PC-9 (cell line): ENCODE measurements around the gene PFKP.

Source experiments
- EZH2 ChIP-seq: fragments of 200-600 bp; sonication (generic); IDR thresholded peaks from 2 replicates; pipeline ENCODE4 v1.8.0; 2017; ENCODE audit warnings: antibody characterized with exemption, low read depth
- TF ChIP-seq, protein P1 (sequence below): fragments of 200-600 bp; sonication (generic); conservative IDR thresholded peaks from 2 replicates; pipeline ENCODE4 v1.6.1; 2017; ENCODE audit warnings: mixed run types, antibody characterized with exemption, mild to moderate bottlenecking, moderate library complexity

DNA sequence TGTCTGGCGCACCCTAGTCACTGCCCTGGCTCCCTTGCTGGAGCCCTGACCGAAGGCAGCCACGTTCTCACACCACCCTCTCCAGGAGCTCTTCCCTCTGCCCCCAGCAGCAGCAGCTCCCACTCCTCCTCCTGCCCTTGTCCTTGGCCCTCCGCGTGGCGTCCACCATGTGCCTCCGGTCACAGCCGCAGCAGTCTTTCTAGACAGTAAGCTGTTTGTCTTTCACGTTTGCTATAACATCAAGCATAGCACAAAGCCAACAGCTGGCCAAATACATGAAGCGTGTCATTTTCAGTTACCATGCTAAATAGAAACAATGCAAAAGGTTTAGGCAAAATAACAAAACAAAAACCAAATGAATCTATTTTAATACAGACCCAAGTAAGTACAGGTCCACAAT, 101.9 kb downstream of the PFKP start:
- TF ChIP-seq, protein P1, sequence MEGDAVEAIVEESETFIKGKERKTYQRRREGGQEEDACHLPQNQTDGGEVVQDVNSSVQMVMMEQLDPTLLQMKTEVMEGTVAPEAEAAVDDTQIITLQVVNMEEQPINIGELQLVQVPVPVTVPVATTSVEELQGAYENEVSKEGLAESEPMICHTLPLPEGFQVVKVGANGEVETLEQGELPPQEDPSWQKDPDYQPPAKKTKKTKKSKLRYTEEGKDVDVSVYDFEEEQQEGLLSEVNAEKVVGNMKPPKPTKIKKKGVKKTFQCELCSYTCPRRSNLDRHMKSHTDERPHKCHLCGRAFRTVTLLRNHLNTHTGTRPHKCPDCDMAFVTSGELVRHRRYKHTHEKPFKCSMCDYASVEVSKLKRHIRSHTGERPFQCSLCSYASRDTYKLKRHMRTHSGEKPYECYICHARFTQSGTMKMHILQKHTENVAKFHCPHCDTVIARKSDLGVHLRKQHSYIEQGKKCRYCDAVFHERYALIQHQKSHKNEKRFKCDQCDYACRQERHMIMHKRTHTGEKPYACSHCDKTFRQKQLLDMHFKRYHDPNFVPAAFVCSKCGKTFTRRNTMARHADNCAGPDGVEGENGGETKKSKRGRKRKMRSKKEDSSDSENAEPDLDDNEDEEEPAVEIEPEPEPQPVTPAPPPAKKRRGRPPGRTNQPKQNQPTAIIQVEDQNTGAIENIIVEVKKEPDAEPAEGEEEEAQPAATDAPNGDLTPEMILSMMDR = no peak
- TF ChIP-seq EZH2 = no peak
